BLaER1 (cell line): ENCODE measurements around the gene NANS.
"Not testable (repeated sequence)": the region's sequence is repeated elsewhere in the genome, so short reads cannot be mapped to it uniquely, and the experiment has no call there.

Source experiments
- H3K27ac ChIP-seq: shearing (Covaris generic); formaldehyde crosslinking; 2 replicates; pipeline ENCODE4 v1.8.1; 2022
- H3K27me3 ChIP-seq: shearing (Covaris generic); formaldehyde crosslinking; 2 replicates; pipeline ENCODE4 v1.8.1; 2022
- H3K36me3 ChIP-seq: shearing (Covaris generic); formaldehyde crosslinking; 2 replicates; pipeline ENCODE4 v1.8.1; 2022
- H3K4me1 ChIP-seq: shearing (Covaris generic); formaldehyde crosslinking; 2 replicates; pipeline ENCODE4 v1.8.1; 2022
- H3K4me2 ChIP-seq: shearing (Covaris generic); formaldehyde crosslinking; 2 replicates; pipeline ENCODE4 v1.8.1; 2022
- H3K4me3 ChIP-seq: shearing (Covaris generic); formaldehyde crosslinking; 2 replicates; pipeline ENCODE4 v1.8.1; 2022
- H3K9ac ChIP-seq: shearing (Covaris generic); formaldehyde crosslinking; 2 replicates; pipeline ENCODE4 v1.8.1; 2022
- H3K9me3 ChIP-seq: shearing (Covaris generic); formaldehyde crosslinking; 2 replicates; pipeline ENCODE4 v1.8.1; 2022
- H4K20me1 ChIP-seq: shearing (Covaris generic); formaldehyde crosslinking; 2 replicates; pipeline ENCODE4 v1.8.1; 2022
- Cebpa-rat ChIP-seq: shearing (Covaris generic); IDR thresholded peaks from 2 replicates; pipeline ENCODE4 v1.8.1; 2022

The NANS gene

GRCh38 chr9:98018347-98018746, 38.2 kb upstream of the NANS start:
- H3K4me1 ChIP-seq, result no peaks in the 10 kb centered on the region
- no peaks in the 10 kb centered on the region for H3K9me3 ChIP-seq
- no peak overlapping the region for H3K9ac ChIP-seq
- no peak overlapping the region for H3K4me2 ChIP-seq
- H4K20me1 ChIP-seq, result peaks cover 29% of the 10 kb centered on the region
- H3K4me3 ChIP-seq, result no peak overlapping the region
- TF ChIP-seq Cebpa-rat, result no peak
- H3K36me3 ChIP-seq, result peaks cover 88% of the 10 kb centered on the region
- H3K27ac ChIP-seq, result no peak overlapping the region
- H3K27me3 ChIP-seq, result no peaks in the 10 kb centered on the region

GRCh38 chr9:98019098-98019497, 37.4 kb upstream of the NANS start:
- no peak overlapping the region for H3K9ac ChIP-seq
- peaks cover 80% of the 10 kb centered on the region for H3K36me3 ChIP-seq
- H3K27me3 ChIP-seq, result no peaks in the 10 kb centered on the region
- no peaks in the 10 kb centered on the region for H3K9me3 ChIP-seq
- H3K4me2 ChIP-seq, result no peak overlapping the region
- no peak overlapping the region for H3K4me3 ChIP-seq
- no peaks in the 10 kb centered on the region for H3K4me1 ChIP-seq
- no peak for TF ChIP-seq Cebpa-rat
- H3K27ac ChIP-seq, result no peak overlapping the region
- peaks cover 25% of the 10 kb centered on the region for H4K20me1 ChIP-seq

DNA sequence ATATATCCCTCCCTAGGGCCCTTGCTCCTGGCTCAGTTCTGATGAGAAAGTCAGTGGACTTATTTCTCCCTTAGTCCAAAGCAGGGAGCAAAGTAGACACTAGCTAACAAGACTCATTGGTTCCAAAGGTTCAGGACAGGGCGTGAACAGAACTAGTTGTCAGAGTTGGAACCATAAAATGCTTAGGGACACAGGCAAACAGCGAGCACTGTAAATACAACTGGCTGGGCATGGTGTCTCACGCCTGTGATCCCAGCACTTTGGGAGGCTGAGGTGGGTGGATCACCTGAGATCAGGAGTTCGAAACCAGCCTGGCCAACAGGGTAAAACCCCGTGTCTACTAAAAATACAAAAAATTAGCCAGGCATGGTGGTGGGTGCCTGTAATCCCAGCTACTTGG, 36.7 kb upstream of the NANS start:
- H3K27me3 ChIP-seq, H3K9me3 ChIP-seq, H3K27ac ChIP-seq, H3K4me3 ChIP-seq, H3K9ac ChIP-seq, H3K4me2 ChIP-seq, H3K4me1 ChIP-seq: not testable (repeated sequence)
- Histone ChIP-seq H4K20me1 (peaks cover 25% of the 10 kb centered on the region), H3K36me3 (peaks cover 72% of the 10 kb centered on the region)

GRCh38 chr9:98020476-98021145, 35.9 kb upstream of the NANS start:
- no peak for TF ChIP-seq Cebpa-rat
- Histone ChIP-seq H3K27me3 (no peaks in the 10 kb centered on the region), H3K27ac (no peak overlapping the region), H3K9ac (no peak overlapping the region), H4K20me1 (peaks cover 25% of the 10 kb centered on the region), H3K4me1 (no peaks in the 10 kb centered on the region), H3K4me3 (no peak overlapping the region), H3K4me2 (no peak overlapping the region), H3K36me3 (peaks cover 65% of the 10 kb centered on the region), H3K9me3 (no peaks in the 10 kb centered on the region)

- no peak overlapping the region for H3K9ac ChIP-seq
- H3K9me3 ChIP-seq, result no peaks in the 10 kb centered on the region
- H3K4me3 ChIP-seq, result no peak overlapping the region
- no peak overlapping the region for H3K27ac ChIP-seq
- H3K36me3 ChIP-seq, result peaks cover 56% of the 10 kb centered on the region
- no peak overlapping the region for H3K4me2 ChIP-seq
- no peaks in the 10 kb centered on the region for H3K4me1 ChIP-seq
- H4K20me1 ChIP-seq, result peaks cover 17% of the 10 kb centered on the region
- H3K27me3 ChIP-seq, result no peaks in the 10 kb centered on the region
- no peak for TF ChIP-seq Cebpa-rat
Observed at GRCh38 chr9:98021306-98022040, 35.1 kb upstream of the NANS start.

DNA sequence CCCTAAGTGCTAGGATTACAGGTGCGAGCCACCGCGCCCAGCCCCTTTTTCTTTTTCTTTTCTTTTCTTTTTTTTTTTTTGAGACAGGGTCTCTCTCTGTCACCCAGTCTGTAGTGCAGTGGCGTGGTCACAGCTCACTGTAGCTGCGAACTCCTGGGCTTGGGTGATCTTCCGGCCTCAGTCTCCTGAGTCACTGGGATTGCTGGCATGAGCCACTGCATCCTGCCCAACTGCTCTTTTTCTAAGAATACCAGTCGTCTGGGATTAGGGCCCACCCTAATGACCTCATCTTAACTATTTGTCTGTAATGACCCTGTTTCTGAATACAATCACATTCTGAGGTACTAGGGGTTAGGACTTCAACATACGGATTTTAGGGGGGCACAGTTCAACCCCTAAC, 34.1 kb upstream of the NANS start:
- H3K27me3 ChIP-seq, result no peaks in the 10 kb centered on the region
- peaks cover 47% of the 10 kb centered on the region for H3K36me3 ChIP-seq
- H3K9me3 ChIP-seq, result no peaks in the 10 kb centered on the region
- no peak overlapping the region for H3K4me2 ChIP-seq
- no peak overlapping the region for H3K27ac ChIP-seq
- H4K20me1 ChIP-seq, result peaks cover 10% of the 10 kb centered on the region; the same call in 1 of the 2 replicates
- TF ChIP-seq Cebpa-rat, result no peak
- H3K9ac ChIP-seq, result no peak overlapping the region
- H3K4me1 ChIP-seq, result no peaks in the 10 kb centered on the region
- H3K4me3 ChIP-seq, result no peak overlapping the region

DNA sequence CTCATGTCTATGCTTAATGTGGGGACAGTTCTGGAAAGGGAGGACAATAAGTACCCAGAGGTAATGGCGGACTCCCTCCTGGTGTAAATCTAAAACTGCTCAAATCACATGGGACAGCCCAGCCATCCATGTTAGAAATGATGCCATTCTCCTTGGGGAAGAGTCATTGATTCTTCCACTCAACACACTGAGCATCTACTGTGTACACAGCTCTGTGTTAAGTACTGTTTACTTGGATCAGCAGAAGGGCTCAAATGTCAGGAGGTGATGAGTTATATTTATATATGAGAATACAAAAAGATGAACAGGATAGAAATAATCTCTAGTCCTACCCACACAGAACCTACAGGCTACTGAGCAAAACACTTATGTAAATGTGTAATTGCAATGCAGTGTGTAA, 31.8 kb upstream of the NANS start:
- TF ChIP-seq Cebpa-rat, result no peak
- Histone ChIP-seq H3K4me3 (no peak overlapping the region), H3K4me1 (no peaks in the 10 kb centered on the region), H4K20me1 (0 out of 2 replicates have a peak, but pooled peaks cover 3% of the 10 kb centered on the region), H3K27ac (no peak overlapping the region), H3K9ac (no peak overlapping the region), H3K27me3 (no peaks in the 10 kb centered on the region), H3K9me3 (no peaks in the 10 kb centered on the region), H3K4me2 (no peak overlapping the region), H3K36me3 (peaks cover 24% of the 10 kb centered on the region)

GRCh38 chr9:98031169-98031568, 25.4 kb upstream of the NANS start:
- no peaks in the 10 kb centered on the region for H3K9me3 ChIP-seq
- H3K27ac ChIP-seq, result no peak overlapping the region
- H3K9ac ChIP-seq, result no peak overlapping the region
- no peak for TF ChIP-seq Cebpa-rat
- no peak overlapping the region for H3K4me2 ChIP-seq
- no peaks in the 10 kb centered on the region for H4K20me1 ChIP-seq
- no peaks in the 10 kb centered on the region for H3K27me3 ChIP-seq
- H3K36me3 ChIP-seq, result no peaks in the 10 kb centered on the region
- no peak overlapping the region for H3K4me3 ChIP-seq
- peaks cover 12% of the 10 kb centered on the region for H3K4me1 ChIP-seq

DNA sequence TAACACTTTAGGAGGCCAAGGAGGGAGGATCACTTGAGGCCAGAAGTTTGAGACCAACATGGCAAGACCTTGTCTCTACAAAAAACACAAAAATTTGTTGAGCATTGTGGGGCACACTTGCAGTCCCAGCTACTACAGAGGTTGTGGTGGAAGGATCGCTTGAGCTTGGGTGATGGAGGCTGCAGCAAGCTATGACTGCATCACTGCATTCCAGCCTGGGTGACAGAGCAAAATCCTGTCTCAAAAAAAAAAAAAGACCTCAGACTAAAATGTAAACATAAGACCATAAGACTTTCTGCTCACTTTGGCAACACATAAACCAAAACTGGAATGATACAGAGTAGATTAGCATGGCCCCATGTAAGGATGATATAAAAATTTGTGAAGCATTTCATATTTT, 24.6 kb upstream of the NANS start:
- H3K27me3 ChIP-seq, result no peaks in the 10 kb centered on the region
- H4K20me1 ChIP-seq, result no peaks in the 10 kb centered on the region
- no peak overlapping the region for H3K4me2 ChIP-seq
- H3K4me3 ChIP-seq, result no peak overlapping the region
- peaks cover 13% of the 10 kb centered on the region for H3K4me1 ChIP-seq
- no peak overlapping the region for H3K9ac ChIP-seq
- H3K36me3 ChIP-seq, result no peaks in the 10 kb centered on the region
- no peak overlapping the region for H3K27ac ChIP-seq
- no peaks in the 10 kb centered on the region for H3K9me3 ChIP-seq
- TF ChIP-seq Cebpa-rat, result no peak
